Keratinocyte (primary cell): ENCODE data around the gene GGA1. TPM values are rescaled to one million over a fixed set of nuclear protein-coding genes. Genes with fewer than 3 reads are reported as not detected.
"Not testable (repeated sequence)": the region's sequence is repeated elsewhere in the genome, so short reads cannot be mapped to it uniquely, and the experiment has no call there.

Experiments
- DNase-seq: peaks from one replicate; pipeline ENCODE4 v3.0.0-alpha.2; 2011; ENCODE audit warnings: low read depth, missing footprints, low spot score
- FAIRE-seq: peaks from 2 replicates; lab custom pipeline; 2011; peaks lifted over from hg19 to GRCh38; lab: Jason Lieb, UNC
- H2AFZ ChIP-seq: 2 replicates; pipeline ENCODE4 v1.6.0; 2012; ENCODE audit warnings: low read length, control low read depth, inconsistent platforms; ENCODE audit not compliant: control insufficient read depth
- H3K27ac ChIP-seq: 2 replicates; pipeline ENCODE4 v1.5.1; 2011; ENCODE audit warnings: low read length; ENCODE audit not compliant: control insufficient read depth, insufficient read depth
- H3K27me3 ChIP-seq: 3 replicates; pipeline ENCODE4 v1.6.0; 2011; ENCODE audit warnings: low read length; ENCODE audit not compliant: control insufficient read depth, insufficient read depth; ENCODE audit errors: extremely low read depth
- H3K36me3 ChIP-seq, 2 experiments: 2 replicates in 1 of 2; 3 replicates in 1 of 2; pipeline ENCODE4 v1.5.1; 2011; ENCODE audit warnings: low read length in 2 of 2, mild to moderate bottlenecking in 1 of 2; ENCODE audit not compliant: control insufficient read depth in 2 of 2, insufficient read depth in 2 of 2; ENCODE audit errors: extremely low read depth in 1 of 2
- H3K4me1 ChIP-seq: 3 replicates; pipeline ENCODE4 v1.5.1; 2011; ENCODE audit warnings: low read length; ENCODE audit not compliant: control insufficient read depth, insufficient read depth; ENCODE audit errors: extremely low read depth
- H3K4me2 ChIP-seq: 3 replicates; pipeline ENCODE4 v1.6.0; 2011; ENCODE audit warnings: low read depth, low read length; ENCODE audit not compliant: control insufficient read depth, insufficient read depth; ENCODE audit errors: extremely low read depth
- H3K4me3 ChIP-seq, 3 experiments: fragments of 200-600 bp in 1 of 3; sonication (generic) in 1 of 3; 2 replicates in 2 of 3; 3 replicates in 1 of 3; pipeline ENCODE4 v1.5.1; 2011 to 2016; ENCODE audit warnings: low read length in 3 of 3, mild to moderate bottlenecking in 3 of 3, control low read depth in 2 of 3, inconsistent platforms in 1 of 3, low read depth in 1 of 3, mixed read lengths in 1 of 3, mixed run types in 1 of 3, moderate library complexity in 1 of 3; ENCODE audit not compliant: control insufficient read depth in 2 of 3, insufficient read depth in 2 of 3; ENCODE audit errors: extremely low read depth in 1 of 3
- H3K79me2 ChIP-seq: 2 replicates; pipeline ENCODE4 v1.6.0; 2012; ENCODE audit warnings: low read length; ENCODE audit not compliant: control insufficient read depth, insufficient read depth
- H3K9ac ChIP-seq: 3 replicates; pipeline ENCODE4 v1.6.0; 2011; ENCODE audit warnings: low read length; ENCODE audit not compliant: control insufficient read depth, insufficient read depth; ENCODE audit errors: extremely low read depth
- H3K9me1 ChIP-seq: 3 replicates; pipeline ENCODE4 v1.6.0; 2011; ENCODE audit warnings: low read length; ENCODE audit not compliant: control insufficient read depth, insufficient read depth; ENCODE audit errors: extremely low read depth
- H3K9me3 ChIP-seq: 2 replicates; pipeline ENCODE4 v1.5.1; 2012; ENCODE audit warnings: low read depth, low read length; ENCODE audit not compliant: control insufficient read depth
- H4K20me1 ChIP-seq: 3 replicates; pipeline ENCODE4 v1.6.0; 2011; ENCODE audit warnings: low read length; ENCODE audit not compliant: control insufficient read depth, insufficient read depth; ENCODE audit errors: extremely low read depth
- EZH2 ChIP-seq: IDR thresholded peaks from one replicate; pipeline ENCODE4 v1.6.1; 2012; ENCODE audit warnings: inconsistent platforms, mild to moderate bottlenecking, low read length, moderate library complexity
- dilution Hi-C: fragments of 300-500 bp; cut with MboI; formaldehyde crosslinking; loops from one replicate; pipeline ENCODE4 v1.7.0; 2020; ENCODE audit warnings: low sequenced_read_pairs; ENCODE audit not compliant: extremely low pct_ligation_motif_present
- polyA plus RNA-seq, 5 experiments: library from polyadenylated mRNA; depleted of rRNA in 3 of 5; stranded (reverse) in 3 of 5; stranded (forward) in 1 of 5; unstranded in 1 of 5; fragments of >200 nt; gene quantifications; 1 replicate in 1 of 5; 2 replicates in 3 of 5; 3 replicates in 1 of 5; pipeline versions ENCODE4 v1.2.1 to v1.2.3, GENCODE V29; 2011 to 2012; ENCODE audit warnings: missing spikeins in 2 of 5, low read depth in 1 of 5, low replicate concordance in 1 of 5
- TF ChIP-seq, protein P1 (sequence below), 3 experiments: IDR thresholded peaks in 1 of 3; conservative IDR thresholded peaks in 1 of 3; optimal IDR thresholded peaks in 1 of 3; 2 replicates in 2 of 3; 3 replicates in 1 of 3; pipeline versions ENCODE3 to v1.5.1; 2011; ENCODE audit warnings: low read length in 3 of 3, mild to moderate bottlenecking in 3 of 3, moderate library complexity in 2 of 3, control low read depth in 1 of 3, inconsistent platforms in 1 of 3; ENCODE audit not compliant: insufficient read depth in 2 of 3; ENCODE audit errors: extremely low read depth in 1 of 3

Gene GGA1
- polyA plus RNA-seq, 1 donor (not counting 4 experiments of a cell fraction or from before 2014, with no cell fraction given), result 29.2 TPM

DNA sequence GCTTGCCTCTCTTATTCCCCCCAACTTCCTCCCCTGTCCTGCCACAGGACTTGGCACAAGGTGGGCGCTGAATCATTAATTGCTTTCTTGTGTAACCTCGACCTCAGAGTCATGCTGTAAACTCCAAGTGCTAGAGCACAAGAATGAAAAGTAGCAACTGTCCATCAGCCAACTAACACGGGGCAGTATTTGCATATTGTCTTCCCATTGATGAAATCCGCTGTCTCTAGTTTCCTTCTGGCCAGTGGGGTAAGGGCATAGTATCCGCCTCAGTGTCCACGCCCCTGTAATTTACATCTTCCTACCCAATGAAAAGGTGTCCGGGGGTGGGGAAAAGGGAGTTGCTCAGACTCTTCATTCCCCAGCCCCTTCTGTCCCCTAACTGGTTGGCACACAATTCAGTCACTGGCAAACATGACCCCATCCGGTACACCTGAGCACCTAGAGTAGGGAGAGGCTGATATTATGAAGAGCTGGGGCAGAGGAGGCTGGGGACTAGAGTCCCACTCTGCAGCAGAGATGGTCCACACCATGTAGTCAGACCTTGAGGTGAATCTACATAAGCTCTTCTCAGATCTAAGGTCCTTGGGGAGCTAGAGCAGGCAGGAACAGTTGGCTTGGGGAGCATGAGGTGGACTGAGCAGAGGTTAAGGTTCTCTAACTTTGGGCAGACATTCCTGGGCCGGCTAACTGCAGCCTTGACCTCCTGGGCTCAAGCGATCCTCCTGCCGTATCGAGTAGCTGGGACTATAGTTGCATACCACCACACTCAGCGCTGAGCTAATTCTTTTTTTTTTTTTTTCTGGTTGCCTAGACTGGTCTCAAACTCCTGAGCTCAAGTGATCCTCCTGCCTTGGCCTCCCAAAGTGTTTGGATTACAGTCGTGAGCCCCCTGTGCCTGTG lies 6.8 kb upstream of the GGA1 start:
- Histone ChIP-seq H3K4me1 (peaks cover 1% of the 10 kb centered on the region), H3K36me3 (no peaks in the 10 kb centered on the region), H2AFZ (no peak overlapping the region), H3K9ac (no peak overlapping the region), H3K4me2 (no peak overlapping the region), H3K79me2 (no peaks in the 10 kb centered on the region), H4K20me1 (no peaks in the 10 kb centered on the region), H3K27ac (no peak overlapping the region), H3K27me3 (no peaks in the 10 kb centered on the region), H3K4me3 (no peak overlapping the region), H3K9me3 (no peaks in the 10 kb centered on the region), H3K9me1 (no peaks in the 10 kb centered on the region)
- dilution Hi-C loops, result no loop called here
- FAIRE-seq, result no peak
- no peak for TF ChIP-seq EZH2
- TF ChIP-seq, protein P1, sequence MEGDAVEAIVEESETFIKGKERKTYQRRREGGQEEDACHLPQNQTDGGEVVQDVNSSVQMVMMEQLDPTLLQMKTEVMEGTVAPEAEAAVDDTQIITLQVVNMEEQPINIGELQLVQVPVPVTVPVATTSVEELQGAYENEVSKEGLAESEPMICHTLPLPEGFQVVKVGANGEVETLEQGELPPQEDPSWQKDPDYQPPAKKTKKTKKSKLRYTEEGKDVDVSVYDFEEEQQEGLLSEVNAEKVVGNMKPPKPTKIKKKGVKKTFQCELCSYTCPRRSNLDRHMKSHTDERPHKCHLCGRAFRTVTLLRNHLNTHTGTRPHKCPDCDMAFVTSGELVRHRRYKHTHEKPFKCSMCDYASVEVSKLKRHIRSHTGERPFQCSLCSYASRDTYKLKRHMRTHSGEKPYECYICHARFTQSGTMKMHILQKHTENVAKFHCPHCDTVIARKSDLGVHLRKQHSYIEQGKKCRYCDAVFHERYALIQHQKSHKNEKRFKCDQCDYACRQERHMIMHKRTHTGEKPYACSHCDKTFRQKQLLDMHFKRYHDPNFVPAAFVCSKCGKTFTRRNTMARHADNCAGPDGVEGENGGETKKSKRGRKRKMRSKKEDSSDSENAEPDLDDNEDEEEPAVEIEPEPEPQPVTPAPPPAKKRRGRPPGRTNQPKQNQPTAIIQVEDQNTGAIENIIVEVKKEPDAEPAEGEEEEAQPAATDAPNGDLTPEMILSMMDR (optimal IDR thresholded peaks at IDR 0.05 in 1 of 3, IDR thresholded peaks at IDR 0.05 in 1 of 3, conservative IDR thresholded peaks at IDR 0.05 in 1 of 3; ENCODE audit: extremely low read depth in 1 of 3, insufficient read depth in 2 of 3, low read length in 3 of 3), result no peak
- DNase-seq, result no peak

DNA sequence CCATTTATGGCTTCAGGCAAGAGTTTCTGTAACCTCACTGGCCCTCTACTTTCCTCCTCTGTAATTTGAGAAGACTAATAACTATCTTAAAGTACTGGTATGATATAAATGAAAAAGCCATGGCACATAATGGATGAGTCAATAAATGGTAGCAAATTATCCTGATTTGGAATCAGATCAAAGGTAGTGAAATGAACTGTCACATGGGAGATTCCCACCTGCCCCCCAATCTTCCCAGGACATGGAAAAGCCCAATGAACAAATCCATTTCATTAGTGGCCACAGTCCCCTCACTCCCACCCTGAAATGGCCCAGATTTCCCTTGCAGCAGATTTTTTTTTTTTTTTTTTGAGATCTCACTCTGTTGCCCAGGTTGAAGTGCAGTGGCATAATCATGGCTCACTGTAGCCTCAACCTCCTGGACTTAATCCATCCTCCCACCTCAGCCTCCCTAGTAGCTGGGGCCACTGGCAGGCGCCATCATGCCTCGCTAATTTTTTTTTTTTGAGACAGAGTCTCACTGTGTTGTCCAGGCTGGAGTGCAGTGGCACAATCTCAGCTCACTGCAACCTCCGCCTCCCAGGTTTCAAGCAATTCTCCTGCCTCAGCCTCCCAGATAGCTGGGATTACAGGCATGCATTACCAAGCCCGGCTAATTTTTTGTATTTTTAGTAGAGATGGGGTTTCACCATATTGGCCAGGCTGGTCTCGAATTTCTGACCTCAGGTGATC lies 5.9 kb upstream of the GGA1 start:
- H3K27me3 ChIP-seq, H4K20me1 ChIP-seq, DNase-seq, H3K79me2 ChIP-seq, H3K4me2 ChIP-seq, H3K4me3 ChIP-seq, H3K4me1 ChIP-seq, H3K9me3 ChIP-seq, dilution Hi-C loops, H3K9me1 ChIP-seq, H2AFZ ChIP-seq, H3K36me3 ChIP-seq, H3K9ac ChIP-seq, FAIRE-seq, H3K27ac ChIP-seq: not testable (repeated sequence)
